ENCODE results near the gene FRMD4B.
A peak's percentile ranks its signal among the peaks of the same experiment; 100 is the strongest.
"Not testable (repeated sequence)": the region's sequence is repeated elsewhere in the genome, so short reads cannot be mapped to it uniquely, and the experiment has no call there.

Gene FRMD4B

DNA sequence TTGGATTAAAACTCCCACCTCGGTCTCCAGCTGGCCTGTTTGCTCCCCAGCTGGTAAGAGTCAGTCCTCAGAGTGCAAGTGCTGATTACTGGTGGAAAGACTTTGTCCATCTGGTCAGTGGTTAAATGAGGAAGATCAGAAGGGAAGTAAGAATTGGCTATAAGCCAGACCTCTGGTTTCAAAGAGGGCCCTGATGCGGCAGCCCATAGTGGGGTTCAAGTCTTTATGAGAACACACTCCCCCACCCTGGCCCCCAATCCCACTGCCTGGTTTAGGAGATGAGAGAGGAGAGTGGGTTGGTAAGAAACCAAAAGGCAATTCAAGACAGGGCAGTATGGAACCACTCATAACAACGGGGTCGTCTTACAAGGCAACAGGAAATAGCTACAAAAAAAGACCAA, 65.0 kb downstream of the FRMD4B start:
- no peak for DNase-seq

DNA sequence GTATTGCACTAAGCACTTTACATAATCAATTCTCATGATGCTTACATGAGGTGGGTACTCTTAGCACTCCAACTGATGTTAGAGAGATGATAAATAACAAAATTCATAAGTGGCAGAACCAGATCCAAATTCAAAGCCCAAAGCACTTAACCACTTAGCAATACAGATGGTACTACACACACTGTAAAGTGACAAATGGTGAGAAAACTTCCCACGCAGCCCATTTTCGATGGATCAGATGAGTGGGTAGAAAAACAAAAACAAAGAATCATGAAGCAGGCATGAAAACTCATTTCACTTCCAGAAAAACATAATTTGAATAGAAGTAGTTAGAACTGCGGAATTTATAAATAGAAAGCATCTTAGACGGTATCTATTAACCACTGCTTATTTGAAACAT, 66.2 kb downstream of the FRMD4B start:
- no peak for DNase-seq

GRCh38 chr3:69318410-69318809, 67.5 kb downstream of the FRMD4B start:
- no peak for DNase-seq

DNA sequence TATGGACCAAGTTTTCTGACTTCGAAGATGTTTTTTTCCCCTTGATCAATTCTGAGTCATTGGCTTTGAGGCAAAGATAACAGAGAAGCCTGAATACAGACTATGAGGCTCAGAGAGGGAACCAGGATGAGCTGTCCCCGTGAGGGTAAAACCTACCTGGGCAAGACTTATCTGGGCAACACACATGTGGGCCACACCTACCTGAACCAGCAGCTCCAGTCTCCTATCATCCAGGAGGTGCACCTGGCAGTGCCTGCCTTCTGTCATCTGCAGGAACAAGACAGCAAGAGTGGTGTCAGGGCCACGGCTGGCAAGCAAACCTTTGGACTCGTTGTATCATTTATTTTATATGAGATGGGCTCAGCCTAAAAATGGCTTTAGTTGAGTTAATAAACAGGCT, 72.6 kb downstream of the FRMD4B start:
- DNase-seq = no peak

DNA sequence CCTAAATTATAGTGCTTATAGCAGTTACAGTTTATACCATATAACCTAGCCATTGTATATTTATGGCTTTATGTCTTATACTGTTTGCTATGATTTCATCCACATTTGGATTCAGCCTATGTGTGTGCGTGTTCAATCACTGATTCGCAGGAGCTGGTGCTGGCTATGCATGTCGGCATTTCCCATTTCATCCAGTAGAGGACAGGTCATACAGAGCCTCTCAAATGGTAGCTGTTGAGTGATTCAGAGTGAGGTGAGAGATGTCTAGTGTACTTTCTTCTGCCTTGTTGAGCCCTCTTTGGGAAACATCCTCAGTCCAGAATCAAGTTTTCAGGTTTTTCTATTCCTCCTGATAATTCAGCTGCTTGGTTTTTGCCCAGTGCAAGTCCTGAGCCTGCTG, 76.1 kb downstream of the FRMD4B start:
- no peak for DNase-seq

GRCh38 chr3:69306239-69307185, 79.4 kb downstream of the FRMD4B start:
- DNase-seq = peak; percentile 60 to 63

- DNase-seq = no peak
These were observed 80.9 kb downstream of the FRMD4B start for GRCh38 chr3:69305011-69305410.

- no peak for DNase-seq
These were observed 81.5 kb downstream of the FRMD4B start for GRCh38 chr3:69304396-69304795.

GRCh38 chr3:69300296-69300695, 85.6 kb downstream of the FRMD4B start:
- no peak for DNase-seq

- DNase-seq = no peak
These were observed 86.5 kb downstream of the FRMD4B start for GRCh38 chr3:69299344-69299743.

GRCh38 chr3:69297501-69297900, 88.4 kb downstream of the FRMD4B start:
- DNase-seq = no peak

GRCh38 chr3:69296995-69297394, 88.9 kb downstream of the FRMD4B start:
- DNase-seq = no peak

DNA sequence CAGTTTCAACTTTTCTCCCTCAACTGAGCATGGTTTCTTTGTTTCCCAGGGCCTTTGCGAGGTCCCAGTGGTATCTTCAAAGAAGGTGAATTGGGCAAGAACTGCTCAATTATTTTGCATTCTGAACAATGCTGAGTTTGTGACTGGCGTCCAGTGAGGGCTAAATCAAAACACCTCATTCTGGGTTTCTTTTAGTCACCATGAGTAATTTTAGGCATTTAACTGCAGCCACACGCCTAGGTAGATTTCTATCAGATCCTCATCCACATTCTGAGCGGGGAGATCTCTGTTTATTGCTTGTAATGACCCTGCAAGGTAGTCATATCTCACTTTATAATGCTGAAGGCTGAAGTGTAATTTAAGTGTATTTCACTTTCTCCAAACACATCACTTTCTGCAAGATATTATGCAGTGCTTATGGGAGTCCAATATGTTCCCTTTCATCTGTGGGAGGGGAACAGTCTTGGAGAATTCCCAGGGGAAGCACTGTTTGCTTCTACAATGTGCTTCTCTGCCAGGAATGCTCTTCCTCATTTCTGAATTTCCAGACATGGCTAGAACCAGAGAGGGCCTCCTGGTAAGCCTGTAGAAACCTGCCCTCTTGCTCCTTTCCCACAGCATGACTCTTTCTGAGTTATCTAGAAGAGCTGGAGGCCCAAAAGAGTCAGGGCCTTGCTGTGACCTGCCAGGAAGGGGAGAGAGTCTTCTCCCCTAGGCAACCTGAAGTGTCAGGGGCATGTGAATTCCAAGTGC, 91.7 kb downstream of the FRMD4B start:
- no peak for DNase-seq

GRCh38 chr3:69292959-69293574, 92.8 kb downstream of the FRMD4B start:
- DNase-seq = no peak

DNA sequence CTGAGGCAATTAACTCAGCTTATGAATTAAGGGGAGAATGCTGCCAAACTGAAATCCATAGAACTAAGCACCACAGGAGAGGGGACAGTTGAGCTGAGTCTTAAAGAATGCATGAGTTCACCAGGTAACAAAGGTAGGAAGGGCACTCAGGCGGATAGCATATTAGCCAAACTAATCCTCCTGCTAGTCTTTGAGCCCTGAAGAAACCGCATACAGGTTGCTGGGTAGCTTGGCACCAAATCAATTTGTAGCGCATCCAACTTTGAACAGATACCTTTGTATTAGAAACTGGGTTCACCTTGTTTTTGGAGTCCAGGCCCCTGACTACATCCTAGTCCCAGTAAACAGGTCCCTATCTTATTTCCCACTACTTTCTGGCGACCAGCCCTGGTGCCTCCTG, 93.7 kb downstream of the FRMD4B start:
- no peak for DNase-seq

- DNase-seq = no peak
These were observed 95.5 kb downstream of the FRMD4B start for GRCh38 chr3:69290430-69290829.

DNA sequence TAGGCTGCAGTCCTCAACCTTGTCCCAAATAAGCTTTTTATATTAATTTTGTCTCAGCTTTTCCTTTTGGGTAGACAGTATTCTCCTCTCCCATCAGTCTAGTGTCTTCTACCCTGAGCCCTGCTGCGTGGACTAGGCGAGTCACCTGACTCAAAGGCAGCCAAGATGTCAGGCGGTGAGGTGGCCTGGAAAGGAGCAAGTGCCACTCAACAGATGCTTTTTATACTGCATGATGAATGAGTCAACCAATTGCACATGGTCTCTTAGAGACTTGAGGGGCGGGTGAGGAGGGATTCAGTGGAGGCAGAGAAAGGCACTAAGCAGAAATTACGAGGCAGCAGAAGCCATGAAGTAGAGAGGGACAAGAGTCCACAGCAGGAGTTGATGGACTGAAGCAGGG, 95.9 kb downstream of the FRMD4B start:
- no peak for DNase-seq

- no peak for DNase-seq
These were observed 97.6 kb downstream of the FRMD4B start for GRCh38 chr3:69288161-69288895.

DNA sequence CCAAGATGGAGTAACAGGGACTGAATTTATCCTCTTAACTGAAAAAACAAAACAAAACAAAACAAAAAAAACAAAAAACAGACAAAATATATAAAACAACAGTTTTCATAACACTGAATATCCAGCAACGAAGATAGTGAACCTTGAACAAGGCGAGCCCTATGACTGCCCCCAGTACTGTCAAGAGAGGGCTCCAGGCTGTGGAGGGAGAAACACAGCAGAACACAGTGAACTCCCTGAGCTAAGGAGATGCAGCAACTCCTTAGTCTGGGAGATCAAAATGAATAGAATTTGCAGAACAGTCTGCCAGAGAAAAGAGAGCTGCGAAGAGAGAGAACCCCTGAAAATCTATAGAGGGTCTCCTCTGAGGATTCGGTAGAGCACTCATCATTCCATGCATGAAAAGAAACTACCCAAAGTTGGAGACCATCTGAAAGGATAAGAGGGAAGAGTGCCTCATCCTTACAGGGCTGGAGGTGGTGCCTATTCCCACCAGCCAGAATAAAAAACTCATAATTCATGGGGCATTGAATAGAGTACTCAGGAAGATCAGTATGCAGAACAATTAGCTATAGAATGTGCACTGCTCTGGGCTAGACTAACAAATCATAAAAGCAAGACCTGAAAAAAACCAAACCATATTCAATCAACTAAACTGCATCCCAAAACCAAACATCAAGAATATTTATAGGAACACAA, 101.8 kb downstream of the FRMD4B start:
- DNase-seq = no peak

DNA sequence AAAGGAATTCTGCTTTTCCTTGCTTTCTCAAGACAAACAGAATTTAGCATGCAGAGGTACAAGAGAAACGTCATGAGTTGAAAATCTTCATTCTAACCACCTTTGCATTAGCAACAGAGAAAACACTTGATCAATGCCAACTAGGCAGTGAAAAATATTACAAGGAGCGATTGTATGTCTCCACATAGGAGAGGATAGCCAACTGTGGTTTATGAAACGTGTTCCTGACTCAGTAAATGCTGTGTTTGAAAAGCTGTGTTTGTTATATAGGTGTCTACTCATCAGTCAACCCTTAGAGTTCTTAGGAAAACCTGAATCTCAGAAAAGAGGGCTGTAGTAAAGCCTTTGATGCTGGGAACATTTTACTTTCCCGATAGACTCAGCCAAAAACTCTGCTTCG, 102.4 kb downstream of the FRMD4B start:
- no peak for DNase-seq

DNA sequence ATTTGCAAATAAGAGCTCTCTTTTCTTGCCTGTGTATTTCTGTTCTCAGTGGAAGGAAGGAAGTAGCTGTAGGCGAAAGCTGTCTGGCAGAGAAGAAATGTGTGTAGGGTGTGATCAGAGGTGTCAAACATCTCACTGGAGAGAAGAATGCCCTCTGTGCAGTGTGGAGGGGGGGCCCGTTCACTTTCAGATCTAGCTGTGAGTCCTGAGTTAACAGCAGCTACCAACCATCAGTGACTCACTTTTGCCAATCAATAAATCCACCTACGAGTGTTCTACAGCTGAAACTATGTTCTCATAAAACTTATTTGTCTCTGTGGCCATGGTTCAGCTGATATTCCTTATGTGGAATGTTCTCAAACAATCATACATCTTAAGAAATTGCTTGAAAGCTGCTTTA, 103.7 kb downstream of the FRMD4B start:
- peak; percentile 54 to 62 for DNase-seq

GRCh38 chr3:69277403-69277802, 108.5 kb downstream of the FRMD4B start:
- DNase-seq = not testable (repeated sequence)

Data from activated CD4-positive, alpha-beta T cell treated with anti-CD3 and anti-CD28 coated beads, Interleukin-2, amount 50 U/mL, for 4 hours (primary cell).